Liver (tissue), 3 donors: ENCODE data around the gene MAMSTR.

Experiments used
- EGR1 ChIP-seq, 2 donors: IDR thresholded peaks; 2 replicates each; pipeline ENCODE4 v1.6.1; 2016 to 2018; ENCODE audit warnings: antibody characterized with exemption in 2 of 2, low read depth in 2 of 2
- FOXA1 ChIP-seq: IDR thresholded peaks from 2 replicates; pipeline ENCODE4 v1.6.1; 2016; ENCODE audit warnings: antibody characterized with exemption
- GABPA ChIP-seq, 2 donors: IDR thresholded peaks in 1 of 2; conservative IDR thresholded peaks in 1 of 2; 2 replicates each; pipeline ENCODE4 v1.6.1; 2016; ENCODE audit warnings: antibody characterized with exemption in 2 of 2, mild to moderate bottlenecking in 1 of 2, moderate library complexity in 1 of 2
- RAD21 ChIP-seq, 2 donors: IDR thresholded peaks; 2 replicates each; pipeline ENCODE4 v1.6.1; 2016; ENCODE audit warnings: antibody characterized with exemption in 2 of 2, mild to moderate bottlenecking in 2 of 2
- RXRA ChIP-seq, 2 donors: IDR thresholded peaks; 2 replicates each; pipeline ENCODE4 v1.6.1; 2017 to 2018; ENCODE audit warnings: antibody characterized with exemption in 2 of 2, mild to moderate bottlenecking in 1 of 2
- SP1 ChIP-seq: IDR thresholded peaks from 2 replicates; pipeline ENCODE4 v1.6.1; 2018; ENCODE audit warnings: antibody characterized with exemption, mild to moderate bottlenecking
- YY1 ChIP-seq: IDR thresholded peaks from 2 replicates; pipeline ENCODE4 v1.6.1; 2016; ENCODE audit warnings: antibody characterized with exemption, mild to moderate bottlenecking
- TF ChIP-seq, protein P1 (sequence below): fragments of 150-350 bp; IDR thresholded peaks from 2 replicates; pipeline ENCODE4 v1.5.1; 2017; ENCODE audit warnings: improper control_type of control experiment, low read depth, low read length; ENCODE audit not compliant: missing input control
- TF ChIP-seq, protein P2 (sequence below): IDR thresholded peaks from 2 replicates; pipeline ENCODE4 v1.6.1; 2016; ENCODE audit warnings: antibody characterized with exemption, mild to moderate bottlenecking
- TF ChIP-seq, protein P3 (sequence below): IDR thresholded peaks from 2 replicates; pipeline ENCODE4 v1.6.1; 2016; ENCODE audit warnings: antibody characterized with exemption
- donor health status: healthy.
- donor health status: healthy.

GRCh38 chr19:48687776-48688175, 31.7 kb downstream of the MAMSTR start:
- TF ChIP-seq, protein P1, sequence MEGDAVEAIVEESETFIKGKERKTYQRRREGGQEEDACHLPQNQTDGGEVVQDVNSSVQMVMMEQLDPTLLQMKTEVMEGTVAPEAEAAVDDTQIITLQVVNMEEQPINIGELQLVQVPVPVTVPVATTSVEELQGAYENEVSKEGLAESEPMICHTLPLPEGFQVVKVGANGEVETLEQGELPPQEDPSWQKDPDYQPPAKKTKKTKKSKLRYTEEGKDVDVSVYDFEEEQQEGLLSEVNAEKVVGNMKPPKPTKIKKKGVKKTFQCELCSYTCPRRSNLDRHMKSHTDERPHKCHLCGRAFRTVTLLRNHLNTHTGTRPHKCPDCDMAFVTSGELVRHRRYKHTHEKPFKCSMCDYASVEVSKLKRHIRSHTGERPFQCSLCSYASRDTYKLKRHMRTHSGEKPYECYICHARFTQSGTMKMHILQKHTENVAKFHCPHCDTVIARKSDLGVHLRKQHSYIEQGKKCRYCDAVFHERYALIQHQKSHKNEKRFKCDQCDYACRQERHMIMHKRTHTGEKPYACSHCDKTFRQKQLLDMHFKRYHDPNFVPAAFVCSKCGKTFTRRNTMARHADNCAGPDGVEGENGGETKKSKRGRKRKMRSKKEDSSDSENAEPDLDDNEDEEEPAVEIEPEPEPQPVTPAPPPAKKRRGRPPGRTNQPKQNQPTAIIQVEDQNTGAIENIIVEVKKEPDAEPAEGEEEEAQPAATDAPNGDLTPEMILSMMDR = no peak
- TF ChIP-seq, protein P2, sequence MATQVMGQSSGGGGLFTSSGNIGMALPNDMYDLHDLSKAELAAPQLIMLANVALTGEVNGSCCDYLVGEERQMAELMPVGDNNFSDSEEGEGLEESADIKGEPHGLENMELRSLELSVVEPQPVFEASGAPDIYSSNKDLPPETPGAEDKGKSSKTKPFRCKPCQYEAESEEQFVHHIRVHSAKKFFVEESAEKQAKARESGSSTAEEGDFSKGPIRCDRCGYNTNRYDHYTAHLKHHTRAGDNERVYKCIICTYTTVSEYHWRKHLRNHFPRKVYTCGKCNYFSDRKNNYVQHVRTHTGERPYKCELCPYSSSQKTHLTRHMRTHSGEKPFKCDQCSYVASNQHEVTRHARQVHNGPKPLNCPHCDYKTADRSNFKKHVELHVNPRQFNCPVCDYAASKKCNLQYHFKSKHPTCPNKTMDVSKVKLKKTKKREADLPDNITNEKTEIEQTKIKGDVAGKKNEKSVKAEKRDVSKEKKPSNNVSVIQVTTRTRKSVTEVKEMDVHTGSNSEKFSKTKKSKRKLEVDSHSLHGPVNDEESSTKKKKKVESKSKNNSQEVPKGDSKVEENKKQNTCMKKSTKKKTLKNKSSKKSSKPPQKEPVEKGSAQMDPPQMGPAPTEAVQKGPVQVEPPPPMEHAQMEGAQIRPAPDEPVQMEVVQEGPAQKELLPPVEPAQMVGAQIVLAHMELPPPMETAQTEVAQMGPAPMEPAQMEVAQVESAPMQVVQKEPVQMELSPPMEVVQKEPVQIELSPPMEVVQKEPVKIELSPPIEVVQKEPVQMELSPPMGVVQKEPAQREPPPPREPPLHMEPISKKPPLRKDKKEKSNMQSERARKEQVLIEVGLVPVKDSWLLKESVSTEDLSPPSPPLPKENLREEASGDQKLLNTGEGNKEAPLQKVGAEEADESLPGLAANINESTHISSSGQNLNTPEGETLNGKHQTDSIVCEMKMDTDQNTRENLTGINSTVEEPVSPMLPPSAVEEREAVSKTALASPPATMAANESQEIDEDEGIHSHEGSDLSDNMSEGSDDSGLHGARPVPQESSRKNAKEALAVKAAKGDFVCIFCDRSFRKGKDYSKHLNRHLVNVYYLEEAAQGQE = no peak
- TF ChIP-seq FOXA1 = no peak
- TF ChIP-seq EGR1 (IDR thresholded peaks at IDR 0.05; ENCODE audit: low read depth in 2 of 2) = no peak
- TF ChIP-seq YY1 = no peak
- TF ChIP-seq, protein P3, sequence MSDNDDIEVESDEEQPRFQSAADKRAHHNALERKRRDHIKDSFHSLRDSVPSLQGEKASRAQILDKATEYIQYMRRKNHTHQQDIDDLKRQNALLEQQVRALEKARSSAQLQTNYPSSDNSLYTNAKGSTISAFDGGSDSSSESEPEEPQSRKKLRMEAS = no peak
- no peak for TF ChIP-seq SP1
- TF ChIP-seq RXRA (IDR thresholded peaks at IDR 0.05) = no peak
- TF ChIP-seq GABPA (IDR thresholded peaks at IDR 0.05 in 1 of 2, conservative IDR thresholded peaks at IDR 0.05 in 1 of 2) = no peak
- TF ChIP-seq RAD21 (IDR thresholded peaks at IDR 0.05) = no peak
